Breast epithelium (tissue), 4 donors: Measurements from ENCODE around the gene FUT8. TPM values are rescaled to one million over a fixed set of nuclear protein-coding genes. Genes with fewer than 3 reads are reported as not detected.

Source experiments
- DNase-seq, 2 donors: peaks; one replicate each; pipeline ENCODE4 v3.0.0-alpha.2; 2019; ENCODE audit warnings: low spot score in 2 of 2
- H3K27ac ChIP-seq, 2 donors: fragments of 200-600 bp; sonication (generic) in 1 of 2; one replicate each; pipeline ENCODE4 v1.5.1; 2016 to 2019; ENCODE audit warnings: mild to moderate bottlenecking in 1 of 2
- H3K27me3 ChIP-seq, 2 donors: fragments of 200-600 bp; sonication (generic) in 1 of 2; one replicate each; pipeline versions ENCODE4 v1.5.1 to v1.6.0; 2017 to 2019; ENCODE audit warnings: control low read depth in 1 of 2, mild to moderate bottlenecking in 1 of 2
- H3K36me3 ChIP-seq: fragments of 200-600 bp; one replicate; pipeline ENCODE4 v1.5.1; 2019
- H3K4me1 ChIP-seq, 2 donors: fragments of 200-600 bp; sonication (generic); one replicate each; pipeline ENCODE4 v1.5.1; 2016 to 2019; ENCODE audit warnings: control low read depth in 1 of 2
- H3K4me3 ChIP-seq, 3 donors: fragments of 200-600 bp; sonication (generic); 1 replicate in 2 of 3; 2 replicates in 1 of 3; pipeline ENCODE4 v1.5.1; 2016 to 2019; ENCODE audit warnings: mild to moderate bottlenecking in 3 of 3, moderate library complexity in 2 of 3
- H3K9me3 ChIP-seq, 2 donors: fragments of 200-600 bp; sonication (generic) in 1 of 2; one replicate each; pipeline ENCODE4 v1.5.1; 2016 to 2019; ENCODE audit warnings: control low read depth in 1 of 2
- POLR2A ChIP-seq: fragments of 450-650 bp; IDR thresholded peaks from one replicate; pipeline ENCODE4 v1.6.1; 2016; ENCODE audit warnings: antibody characterized with exemption, mild to moderate bottlenecking, moderate library complexity
- POLR2AphosphoS5 ChIP-seq, 3 donors: sonication (generic); formaldehyde crosslinking; IDR thresholded peaks; one replicate each; pipeline ENCODE4 v1.6.1; 2017; ENCODE audit warnings: antibody characterized with exemption in 3 of 3
- intact Hi-C: fragments of 100-400 bp; cut with DNase I; formaldehyde crosslinking; loops from one replicate; pipeline ENCODE4 v1.15.1; 2023; ENCODE audit warnings: low total_unique reads
- total RNA-seq, 3 donors: library from RNA; depleted of rRNA; stranded (reverse); fragments of >200 nt; gene quantifications; one replicate each; pipeline ENCODE4 v1.1.0, GENCODE V29; 2016
- TF ChIP-seq, protein P1 (sequence below), 3 donors: fragments of 450-650 bp; IDR thresholded peaks; one replicate each; pipeline ENCODE4 v1.5.1; 2016 to 2017; ENCODE audit warnings: antibody characterized with exemption in 3 of 3, mild to moderate bottlenecking in 3 of 3, moderate library complexity in 3 of 3

Gene FUT8
- total RNA-seq, 3 donors from 2014 or later, result 36.3 to 69.1 (median 47.2) TPM

DNA sequence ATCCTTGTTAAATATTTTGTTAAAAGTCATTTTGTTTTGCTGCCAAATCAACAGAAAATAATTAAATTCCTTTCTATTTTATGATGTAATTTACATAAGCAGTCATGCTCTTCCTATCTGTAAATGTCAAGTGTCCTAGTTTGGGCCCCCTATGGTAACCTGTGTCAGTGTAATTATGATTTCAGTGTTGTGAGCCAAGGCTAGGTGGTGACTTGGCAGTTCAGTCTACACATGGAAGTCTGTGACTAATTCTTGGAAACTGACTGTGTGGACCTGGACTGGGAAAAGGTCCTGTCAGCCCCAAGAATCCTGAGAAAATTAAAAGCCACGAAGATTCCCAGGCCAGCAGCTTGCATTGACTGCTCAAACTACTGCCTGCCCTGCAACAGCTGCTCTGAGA lies 371.0 kb downstream of the FUT8 start:
- Histone ChIP-seq H3K4me3 (no peak overlapping the region), H3K27ac (no peak overlapping the region), H3K4me1 (no peaks in the 10 kb centered on the region), H3K27me3 (no peaks in the 10 kb centered on the region), H3K9me3 (no peaks in the 10 kb centered on the region), H3K36me3 (no peaks in the 10 kb centered on the region)
- intact Hi-C loops, result no loop called here
- no peak for TF ChIP-seq POLR2A
- TF ChIP-seq, protein P1, sequence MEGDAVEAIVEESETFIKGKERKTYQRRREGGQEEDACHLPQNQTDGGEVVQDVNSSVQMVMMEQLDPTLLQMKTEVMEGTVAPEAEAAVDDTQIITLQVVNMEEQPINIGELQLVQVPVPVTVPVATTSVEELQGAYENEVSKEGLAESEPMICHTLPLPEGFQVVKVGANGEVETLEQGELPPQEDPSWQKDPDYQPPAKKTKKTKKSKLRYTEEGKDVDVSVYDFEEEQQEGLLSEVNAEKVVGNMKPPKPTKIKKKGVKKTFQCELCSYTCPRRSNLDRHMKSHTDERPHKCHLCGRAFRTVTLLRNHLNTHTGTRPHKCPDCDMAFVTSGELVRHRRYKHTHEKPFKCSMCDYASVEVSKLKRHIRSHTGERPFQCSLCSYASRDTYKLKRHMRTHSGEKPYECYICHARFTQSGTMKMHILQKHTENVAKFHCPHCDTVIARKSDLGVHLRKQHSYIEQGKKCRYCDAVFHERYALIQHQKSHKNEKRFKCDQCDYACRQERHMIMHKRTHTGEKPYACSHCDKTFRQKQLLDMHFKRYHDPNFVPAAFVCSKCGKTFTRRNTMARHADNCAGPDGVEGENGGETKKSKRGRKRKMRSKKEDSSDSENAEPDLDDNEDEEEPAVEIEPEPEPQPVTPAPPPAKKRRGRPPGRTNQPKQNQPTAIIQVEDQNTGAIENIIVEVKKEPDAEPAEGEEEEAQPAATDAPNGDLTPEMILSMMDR (IDR thresholded peaks at IDR 0.05), result no peak
- TF ChIP-seq POLR2AphosphoS5 (IDR thresholded peaks at IDR 0.05), result no peak
- DNase-seq, result no peak

GRCh38 chr14:65784574-65784973 lies 372.0 kb downstream of the FUT8 start:
- H3K27me3 ChIP-seq, result no peaks in the 10 kb centered on the region
- H3K4me1 ChIP-seq, result no peaks in the 10 kb centered on the region
- H3K4me3 ChIP-seq, result no peak overlapping the region
- TF ChIP-seq POLR2A (no peak), POLR2AphosphoS5 (IDR thresholded peaks at IDR 0.05) (no peak)
- TF ChIP-seq, protein P1 (IDR thresholded peaks at IDR 0.05), result no peak
- H3K36me3 ChIP-seq, result no peaks in the 10 kb centered on the region
- no peak overlapping the region for H3K27ac ChIP-seq
- intact Hi-C loops, result no loop called here
- H3K9me3 ChIP-seq, result no peaks in the 10 kb centered on the region
- no peak for DNase-seq

GRCh38 chr14:65787461-65787860 lies 374.9 kb downstream of the FUT8 start:
- no peak overlapping the region for H3K27ac ChIP-seq
- intact Hi-C loops, result no loop called here
- TF ChIP-seq, protein P1 (IDR thresholded peaks at IDR 0.05), result no peak
- TF ChIP-seq POLR2A, result no peak
- no peak for TF ChIP-seq POLR2AphosphoS5 (IDR thresholded peaks at IDR 0.05)
- no peaks in the 10 kb centered on the region for H3K9me3 ChIP-seq
- no peak overlapping the region for H3K4me3 ChIP-seq
- H3K4me1 ChIP-seq, result no peaks in the 10 kb centered on the region
- no peaks in the 10 kb centered on the region for H3K27me3 ChIP-seq
- H3K36me3 ChIP-seq, result no peaks in the 10 kb centered on the region
- DNase-seq, result no peak

DNA sequence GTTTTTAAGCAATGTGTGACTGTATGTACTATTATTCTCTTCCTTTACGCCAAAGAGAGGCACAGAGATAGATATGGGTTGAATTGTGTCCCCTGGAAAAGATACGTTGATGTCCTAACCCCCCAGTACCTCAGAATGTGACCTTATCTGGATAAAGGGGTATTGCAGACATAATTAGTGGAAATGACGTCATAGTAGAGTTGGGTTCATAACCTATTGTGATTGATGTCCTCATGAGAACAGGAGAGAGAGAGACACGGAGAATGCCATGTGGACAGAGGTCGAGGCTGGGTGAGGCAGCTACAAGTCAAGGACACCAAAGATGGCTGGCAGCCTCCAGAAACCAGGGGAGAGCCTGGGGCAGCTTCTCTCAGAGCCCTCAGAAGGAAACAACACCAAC lies 376.3 kb downstream of the FUT8 start:
- H3K9me3 ChIP-seq, result no peaks in the 10 kb centered on the region
- H3K4me1 ChIP-seq, result no peaks in the 10 kb centered on the region
- no peak for DNase-seq
- no peak overlapping the region for H3K27ac ChIP-seq
- intact Hi-C loops, result no loop called here
- no peaks in the 10 kb centered on the region for H3K27me3 ChIP-seq
- H3K36me3 ChIP-seq, result no peaks in the 10 kb centered on the region
- no peak for TF ChIP-seq POLR2AphosphoS5 (IDR thresholded peaks at IDR 0.05)
- no peak for TF ChIP-seq POLR2A
- TF ChIP-seq, protein P1 (IDR thresholded peaks at IDR 0.05), result no peak
- no peak overlapping the region for H3K4me3 ChIP-seq

DNA sequence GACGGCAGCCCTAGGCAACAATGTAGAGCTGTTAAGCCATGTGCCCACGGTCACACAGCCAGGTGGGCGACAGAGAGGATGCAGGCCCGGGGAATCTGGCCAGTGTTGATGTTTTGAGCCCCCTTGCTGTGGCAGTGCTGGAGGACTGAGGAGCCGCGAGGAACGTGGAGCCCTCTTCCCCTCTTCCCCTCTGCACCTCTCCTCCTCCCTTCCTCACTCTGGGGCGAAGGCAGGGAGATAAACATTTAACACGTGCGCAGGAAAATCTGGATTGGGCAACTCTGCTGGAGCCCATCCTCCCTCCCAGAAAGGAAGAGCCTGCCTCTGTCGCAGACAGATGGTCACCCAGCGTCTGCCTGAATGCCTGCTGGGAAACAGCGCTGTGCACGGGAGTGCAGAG lies 376.8 kb downstream of the FUT8 start:
- no peaks in the 10 kb centered on the region for H3K36me3 ChIP-seq
- no peaks in the 10 kb centered on the region for H3K4me1 ChIP-seq
- no peak overlapping the region for H3K27ac ChIP-seq
- no peak overlapping the region for H3K4me3 ChIP-seq
- no peak for DNase-seq
- no peaks in the 10 kb centered on the region for H3K27me3 ChIP-seq
- intact Hi-C loops, result no loop called here
- TF ChIP-seq POLR2A, result no peak
- no peak for TF ChIP-seq POLR2AphosphoS5 (IDR thresholded peaks at IDR 0.05)
- TF ChIP-seq, protein P1 (IDR thresholded peaks at IDR 0.05), result no peak
- no peaks in the 10 kb centered on the region for H3K9me3 ChIP-seq
